Left hindlimb (tissue), 1 donor: ENCODE measurements around the gene TRAPPC3L.

Source experiments
- DNase-seq: peaks from one replicate; pipeline ENCODE4 v3.0.0-alpha.2; 2018

TRAPPC3L gene

GRCh38 chr6:116545651-116546050 is at the start of gene TRAPPC3L:
Gene TRAPPC3L (minus strand): TSS chr6:116545684. CDS start chr6:116545514, 170 bp downstream.
- no peak for DNase-seq

DNA sequence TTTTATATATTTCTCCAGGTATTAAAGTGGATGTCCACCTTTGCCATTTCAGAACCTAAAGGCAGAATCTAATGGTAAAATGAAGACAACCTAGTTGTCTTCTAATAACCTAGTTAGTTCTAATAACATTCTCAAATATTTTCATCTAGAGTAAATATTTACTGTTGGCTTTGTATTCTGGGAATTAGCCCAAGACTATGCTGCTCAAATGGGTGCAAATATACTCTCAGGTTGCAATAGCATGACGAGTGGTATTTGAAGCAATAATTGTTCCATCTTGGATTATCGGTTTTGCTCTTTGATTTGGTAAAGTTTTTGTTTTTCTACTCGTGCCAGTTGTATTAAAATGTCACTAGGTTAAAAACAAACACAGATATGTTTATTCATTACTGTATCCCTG is 49.8 kb upstream of the TRAPPC3L start:
- no peak for DNase-seq

DNA sequence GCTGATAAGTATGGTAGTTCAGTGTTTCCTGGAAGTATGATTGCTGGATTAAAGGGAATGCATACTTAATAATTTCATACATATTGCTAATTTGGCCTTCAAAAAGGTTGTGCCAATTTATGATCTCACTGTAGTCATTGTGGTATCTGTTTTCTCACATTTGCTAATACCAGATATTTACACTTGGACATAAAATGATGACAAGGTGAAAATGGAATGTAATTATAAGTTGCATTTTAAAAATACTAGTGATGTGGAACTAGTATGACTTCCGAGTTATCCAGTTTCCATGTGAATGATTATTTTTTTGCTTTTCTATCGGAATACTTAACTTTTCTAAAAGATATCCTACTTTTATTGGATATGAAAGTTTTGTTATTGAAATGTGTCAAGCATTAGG is 41.3 kb upstream of the TRAPPC3L start:
- no peak for DNase-seq

GRCh38 chr6:116586276-116586675 is 40.8 kb upstream of the TRAPPC3L start:
- DNase-seq, result no peak

DNA sequence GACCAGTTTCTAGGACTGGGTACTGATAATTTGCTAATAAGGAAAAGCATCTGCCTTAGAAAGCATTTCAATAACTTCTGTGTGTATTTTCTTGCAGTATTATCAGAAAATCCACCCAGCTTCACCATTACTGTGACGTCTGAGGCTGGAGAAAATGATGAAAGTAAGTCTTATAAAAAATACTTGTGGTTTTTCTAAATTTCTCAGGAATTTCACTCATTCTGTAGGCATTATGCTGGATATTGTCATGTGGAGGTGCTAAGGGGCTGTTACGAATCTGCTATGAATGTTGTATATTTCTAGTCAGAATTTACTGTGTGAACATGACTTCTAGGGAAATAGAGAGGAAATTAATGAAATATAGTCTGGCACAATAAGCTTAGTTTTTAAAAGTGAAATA is 34.7 kb upstream of the TRAPPC3L start:
- no peak for DNase-seq

DNA sequence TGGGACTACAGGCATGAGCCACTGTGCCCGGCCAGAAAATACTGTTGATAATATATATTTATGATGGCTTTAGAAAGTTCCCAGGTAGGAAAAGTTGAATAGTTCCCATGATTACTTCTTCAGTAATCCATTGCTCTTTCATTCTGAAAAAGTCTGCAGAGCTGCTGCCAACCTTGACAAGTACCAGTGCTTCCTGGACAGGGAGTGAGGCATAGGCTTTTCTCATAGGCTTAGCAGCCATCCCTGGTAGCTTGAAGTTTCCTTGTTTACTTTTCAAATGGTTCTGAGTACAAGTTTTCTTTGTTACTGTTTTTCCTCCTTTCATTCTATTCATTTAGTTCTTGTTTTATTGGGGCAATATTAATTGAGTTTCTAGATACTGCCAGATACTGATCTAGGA is 33.7 kb upstream of the TRAPPC3L start:
- no peak for DNase-seq

GRCh38 chr6:116578335-116578734 is 32.9 kb upstream of the TRAPPC3L start:
- DNase-seq, result no peak

GRCh38 chr6:116577486-116577885 is 32.0 kb upstream of the TRAPPC3L start:
- no peak for DNase-seq

- no peak for DNase-seq
Measured at GRCh38 chr6:116575227-116575626, 29.7 kb upstream of the TRAPPC3L start.

GRCh38 chr6:116572162-116572561 is 26.7 kb upstream of the TRAPPC3L start:
- DNase-seq, result no peak

GRCh38 chr6:116571683-116572000 is 26.2 kb upstream of the TRAPPC3L start:
- no peak for DNase-seq

DNA sequence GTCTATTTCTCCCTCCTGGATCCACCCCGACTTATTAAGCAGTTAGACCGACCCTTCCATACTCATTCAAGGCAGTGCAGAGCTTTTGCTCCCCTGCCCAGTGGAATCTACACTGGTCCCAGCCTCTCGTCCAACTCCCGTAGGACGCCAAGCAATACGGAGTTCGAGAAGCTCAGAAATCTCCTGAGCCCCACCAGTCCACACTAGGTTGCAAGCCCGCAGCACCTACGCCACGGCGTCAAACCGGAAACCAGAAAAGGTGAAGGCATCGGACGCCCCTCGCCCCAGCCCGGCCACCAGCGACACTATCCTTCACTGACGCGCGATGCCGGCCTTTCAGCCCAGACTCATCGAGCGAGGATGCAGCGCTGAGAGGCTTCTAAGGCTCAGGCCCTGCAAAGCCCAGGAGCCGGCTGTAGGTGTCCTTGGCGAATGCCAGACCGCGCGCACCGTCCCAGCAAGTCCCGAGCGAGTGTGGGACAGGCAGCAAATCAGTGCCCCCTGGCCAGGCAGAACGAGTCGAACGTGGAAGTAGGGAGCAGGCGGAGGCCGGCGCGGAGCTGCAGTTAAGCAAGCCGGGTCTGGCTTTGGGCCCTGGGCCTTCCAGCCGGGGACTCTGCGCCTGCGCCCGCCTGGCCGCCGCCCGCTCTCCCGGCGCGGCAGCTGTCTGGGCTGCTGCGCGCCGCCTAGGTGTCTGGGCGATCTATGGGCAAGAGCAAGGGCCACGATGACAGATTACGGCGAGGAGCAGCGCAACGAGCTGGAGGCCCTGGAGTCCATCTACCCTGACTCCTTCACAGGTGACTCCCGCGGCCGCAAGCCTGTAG is 25.6 kb upstream of the TRAPPC3L start, which contains the start of gene RWDD1:
Gene RWDD1, plus strand, starts transcription at position 649 of the 827 bp plus-strand sequence. Its CDS starts 79 bp downstream, at position 728.
- peak; percentile 100 for DNase-seq

GRCh38 chr6:116568821-116569755 is 23.6 kb upstream of the TRAPPC3L start:
- no peak for DNase-seq

GRCh38 chr6:116568111-116568510 is 22.6 kb upstream of the TRAPPC3L start:
- DNase-seq, result no peak

GRCh38 chr6:116564921-116565872 is 19.7 kb upstream of the TRAPPC3L start:
- peak; percentile 51 for DNase-seq

- no peak for DNase-seq
Measured at GRCh38 chr6:116564311-116564710, 18.8 kb upstream of the TRAPPC3L start.

DNA sequence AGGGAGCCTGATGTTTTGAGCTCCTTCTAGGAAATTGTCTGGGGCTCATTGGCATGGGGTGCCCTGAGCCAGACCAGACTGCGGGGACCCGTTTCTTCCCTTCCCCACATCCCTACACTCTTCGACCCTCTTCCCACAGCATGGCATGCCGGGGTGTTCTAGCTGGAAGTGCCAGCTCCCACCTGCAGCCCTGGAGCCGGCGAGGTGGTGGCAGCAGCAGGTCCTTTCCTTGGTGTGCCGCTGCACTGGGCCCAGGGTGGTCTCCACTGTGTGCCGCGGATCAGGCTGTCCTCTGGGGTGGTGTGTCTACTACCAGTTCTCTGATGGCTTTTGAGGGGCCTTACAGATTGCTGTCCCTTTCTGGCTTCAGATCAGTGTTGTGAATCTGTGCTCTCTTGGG is 18.3 kb upstream of the TRAPPC3L start:
- no peak for DNase-seq

DNA sequence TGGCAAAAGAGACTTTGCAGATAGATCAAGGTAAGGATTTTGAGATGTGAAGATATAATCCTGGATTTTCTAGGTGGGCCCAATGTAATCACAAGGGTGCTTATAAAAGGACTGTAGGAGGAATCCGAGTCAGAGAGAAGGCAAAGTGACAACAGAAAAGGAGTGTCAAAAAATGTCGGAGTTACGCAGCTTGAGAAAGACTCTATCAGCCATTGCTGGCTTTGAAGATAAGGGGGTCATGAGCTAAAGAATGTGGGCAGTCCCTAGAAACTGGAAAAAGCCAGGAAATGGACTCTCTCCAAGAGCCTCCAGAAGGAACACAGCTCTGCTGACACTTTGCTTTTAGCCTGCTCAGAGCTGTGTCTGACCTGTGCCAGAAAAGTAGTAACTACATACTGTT is 17.1 kb upstream of the TRAPPC3L start:
- no peak for DNase-seq

DNA sequence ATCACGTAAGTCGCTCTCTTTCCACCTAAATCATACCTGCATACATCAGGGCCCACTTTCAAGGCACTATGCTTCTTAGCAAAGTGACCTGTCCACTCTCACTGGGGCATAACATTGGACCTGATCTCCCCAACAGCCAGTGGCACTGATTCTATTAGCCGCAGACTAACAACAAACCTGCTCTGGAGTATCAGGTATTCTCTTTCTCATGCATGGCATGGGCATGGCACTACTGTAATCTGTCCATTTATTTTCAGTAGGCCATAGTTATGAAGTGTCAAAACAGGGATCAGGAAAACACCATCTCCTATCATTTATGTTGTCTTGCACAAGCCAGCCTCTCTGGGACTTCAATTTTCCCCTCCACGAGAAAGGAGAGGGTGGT is 16.5 kb upstream of the TRAPPC3L start:
- no peak for DNase-seq

DNA sequence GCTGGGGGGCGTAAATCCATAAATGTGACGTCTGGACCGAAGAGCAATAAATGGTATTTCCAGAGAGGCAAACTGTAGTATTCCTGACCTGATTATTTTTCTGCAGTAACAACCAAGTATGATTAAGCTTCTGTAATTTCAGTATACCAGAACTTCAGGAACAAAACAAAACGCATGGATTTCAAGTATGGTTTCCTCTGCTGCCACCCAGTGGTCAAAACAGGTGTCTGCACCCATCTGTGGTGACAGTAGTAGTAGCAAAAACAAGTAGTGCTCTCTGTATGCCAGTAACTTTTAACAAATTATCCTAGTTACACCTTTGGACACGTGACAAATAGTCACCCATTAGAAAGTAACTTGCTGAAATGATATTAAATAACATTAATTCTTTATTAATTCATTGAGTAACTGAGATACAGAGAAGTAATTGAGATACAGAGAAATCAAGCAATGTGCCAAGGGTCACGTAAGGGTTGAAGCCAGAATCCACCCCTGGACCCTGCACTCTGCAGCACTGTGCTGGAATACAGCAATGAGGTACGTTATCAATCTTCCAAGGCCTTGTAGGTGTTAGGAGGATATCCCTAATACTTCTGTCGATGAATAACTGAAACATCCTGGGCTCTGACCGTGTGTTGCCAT is 16.0 kb upstream of the TRAPPC3L start:
- DNase-seq, result peak; percentile 72

GRCh38 chr6:116560130-116560529 is 14.6 kb upstream of the TRAPPC3L start:
- no peak for DNase-seq

DNA sequence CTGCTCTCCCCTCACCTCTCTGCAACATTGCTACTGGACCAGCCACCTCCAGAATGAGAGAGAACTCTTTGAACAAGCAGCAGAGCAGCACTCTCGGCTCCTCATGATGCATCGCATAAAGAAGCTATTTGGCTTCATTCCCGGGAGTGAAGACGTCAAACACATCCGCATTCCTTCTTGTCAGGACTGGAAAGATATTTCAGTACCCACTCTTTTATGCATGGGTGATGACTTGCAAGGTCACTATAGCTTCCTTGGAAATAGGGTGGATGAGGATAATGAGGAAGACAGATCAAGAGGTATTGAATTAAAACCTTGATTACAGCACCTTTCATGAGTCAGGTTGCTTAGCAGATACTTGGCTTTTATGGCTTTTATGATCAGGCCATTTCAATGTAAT is 12.4 kb upstream of the TRAPPC3L start:
- DNase-seq, result no peak
